ENCODE data around the gene CDK3.
"Not testable (repeated sequence)": the region's sequence is repeated elsewhere in the genome, so short reads cannot be mapped to it uniquely, and the experiment has no call there.

The CDK3 gene

GRCh38 chr17:76017481-76018339 is 17.1 kb downstream of the CDK3 start:
- DNase-seq: no peak

- DNase-seq: no peak
These were observed 17.7 kb downstream of the CDK3 start for GRCh38 chr17:76018340-76018680.

GRCh38 chr17:76018801-76019200 is 18.1 kb downstream of the CDK3 start:
- DNase-seq: no peak

- DNase-seq: no peak
These were observed 19.3 kb downstream of the CDK3 start for GRCh38 chr17:76019833-76020467.

- DNase-seq: no peak
These were observed 21.6 kb downstream of the CDK3 start for GRCh38 chr17:76022285-76022684.

GRCh38 chr17:76022973-76023899 is 22.6 kb downstream of the CDK3 start:
- DNase-seq: no peak

- no peak for DNase-seq
These were observed 23.2 kb downstream of the CDK3 start for GRCh38 chr17:76023900-76024237.

- no peak for DNase-seq
These were observed 23.7 kb downstream of the CDK3 start for GRCh38 chr17:76024353-76024752.

GRCh38 chr17:76025294-76025693 is 24.6 kb downstream of the CDK3 start:
- DNase-seq: no peak

- no peak for DNase-seq
These were observed 26.1 kb downstream of the CDK3 start for GRCh38 chr17:76026714-76027158.

GRCh38 chr17:76027159-76027839 is 26.6 kb downstream of the CDK3 start, which contains the start of gene EVPL:
Gene EVPL (minus strand): TSS chr17:76027306. CDS start chr17:76027198, 108 bp downstream.
- DNase-seq: no peak

GRCh38 chr17:76032073-76032779 is 31.6 kb downstream of the CDK3 start:
- DNase-seq: no peak

- no peak for DNase-seq
These were observed 32.1 kb downstream of the CDK3 start for GRCh38 chr17:76032780-76033108.

GRCh38 chr17:76033139-76033538 is 32.5 kb downstream of the CDK3 start:
- DNase-seq: no peak

- no peak for DNase-seq
These were observed 34.0 kb downstream of the CDK3 start for GRCh38 chr17:76034428-76035350.

GRCh38 chr17:76036497-76037261 is 36.0 kb downstream of the CDK3 start:
- no peak for DNase-seq

- DNase-seq: no peak
These were observed 37.4 kb downstream of the CDK3 start for GRCh38 chr17:76038050-76038449.

GRCh38 chr17:76039121-76039520 is 38.5 kb downstream of the CDK3 start:
- DNase-seq: no peak

GRCh38 chr17:76040376-76040775 is 39.7 kb downstream of the CDK3 start:
- no peak for DNase-seq

- not testable (repeated sequence) for DNase-seq
These were observed 42.2 kb downstream of the CDK3 start for GRCh38 chr17:76042868-76043267.
